IPS-NIHi7 (cell line): Measurements from ENCODE around the gene NNAT.
A peak's percentile ranks its signal among the peaks of the same experiment; 100 is the strongest.

ENCODE experiments used
- DNase-seq: peaks from one replicate; pipeline ENCODE4 v3.0.0; 2012; ENCODE audit warnings: mixed read lengths; ENCODE audit errors: extremely low spot score

The NNAT gene

DNA sequence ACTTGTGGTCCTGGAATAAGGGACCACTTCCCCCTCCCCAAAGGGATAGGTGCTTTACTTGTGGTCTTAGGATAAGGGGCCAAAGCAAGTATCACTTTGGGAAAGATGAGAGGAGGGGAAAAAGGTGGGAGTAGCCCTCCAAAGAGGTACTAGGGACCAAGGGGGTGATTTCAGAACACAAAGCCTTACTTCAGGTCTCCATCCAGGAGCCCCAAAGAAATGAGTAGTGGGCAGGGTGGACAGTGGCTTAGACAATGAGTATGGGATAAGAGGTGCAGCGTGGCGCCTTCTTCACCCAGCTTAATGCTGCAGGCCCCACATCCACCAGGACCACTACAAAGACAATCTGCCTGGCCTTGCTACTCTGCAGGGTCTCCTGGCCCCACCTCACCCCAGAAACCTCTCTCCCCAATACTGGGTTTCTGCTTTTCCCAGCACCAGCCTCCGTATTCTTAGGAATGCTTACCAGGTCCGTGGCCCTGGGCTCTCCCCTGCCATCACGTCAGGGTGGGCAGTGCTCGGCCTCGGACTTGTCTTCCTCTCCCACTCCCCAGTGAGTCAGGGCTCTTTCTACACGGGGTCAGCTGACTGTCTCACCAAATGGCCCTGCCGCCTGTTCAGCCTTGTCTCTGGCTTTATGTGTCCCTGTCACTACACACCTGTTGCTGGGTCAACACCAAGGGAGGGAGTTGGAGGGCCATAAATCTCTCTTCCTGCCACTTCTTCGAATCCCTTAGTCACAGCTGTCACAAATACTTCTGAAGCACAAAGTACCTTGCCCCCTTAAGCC is 3.1 kb downstream of the NNAT start:
- DNase-seq: no peak

DNA sequence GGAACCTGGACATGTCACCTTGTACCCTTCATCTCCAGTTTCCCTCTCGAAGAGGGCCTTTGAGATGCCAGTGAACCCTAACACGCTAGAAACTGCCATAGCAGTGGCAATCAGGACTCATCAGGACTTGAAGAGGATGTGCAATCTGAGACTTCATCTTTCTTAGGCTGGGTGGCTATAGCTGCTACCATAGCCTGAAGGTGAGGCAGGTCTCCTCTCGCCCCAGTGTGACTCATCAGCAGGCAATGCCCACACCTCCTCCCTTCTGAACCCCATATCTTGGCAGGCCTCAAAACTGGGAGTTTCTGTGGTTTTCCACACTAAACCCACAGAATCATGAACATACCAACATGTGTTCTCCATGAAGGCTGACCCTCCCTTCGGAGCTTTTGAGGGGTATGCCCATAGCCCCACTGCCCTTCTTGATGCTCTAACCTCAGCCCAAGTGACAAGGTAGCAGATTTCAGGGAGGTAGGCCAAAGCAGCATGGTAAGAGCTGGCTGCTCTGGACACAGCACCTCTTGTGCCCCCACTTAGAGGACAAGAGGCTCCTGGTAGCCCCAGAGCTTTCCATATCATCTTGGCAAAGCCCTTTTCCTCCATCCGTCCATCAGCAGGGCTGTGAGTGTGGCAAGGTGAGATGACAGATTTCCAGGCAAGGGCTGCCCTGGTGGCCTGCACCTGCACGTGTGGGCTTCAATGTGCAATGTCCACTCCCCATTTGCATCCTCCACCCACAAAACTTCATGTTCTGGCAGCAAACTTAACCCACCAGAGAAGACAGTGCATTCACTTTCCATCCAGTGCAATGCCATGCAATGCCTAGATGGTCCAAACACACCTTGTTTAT is 4.0 kb downstream of the NNAT start:
- DNase-seq: no peak

DNA sequence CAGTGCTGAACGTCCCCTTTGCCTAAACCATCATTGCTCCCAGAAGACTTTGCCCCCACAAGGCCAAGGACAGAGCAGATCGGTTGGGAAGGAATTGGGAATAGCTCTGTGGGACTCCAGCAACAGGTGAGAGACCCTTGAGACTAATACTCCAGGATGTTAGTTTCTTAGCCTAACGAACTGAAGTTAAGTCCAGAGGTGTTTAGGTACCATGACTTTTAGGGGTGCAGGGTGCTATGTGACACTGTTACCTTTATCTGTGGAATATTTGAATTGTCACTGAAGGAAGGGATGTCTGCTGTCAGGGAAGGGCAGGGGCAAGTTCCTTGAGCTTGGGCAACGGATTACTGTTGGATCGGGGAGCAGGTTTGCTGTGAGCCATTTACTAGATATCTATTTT is 4.8 kb downstream of the NNAT start:
- DNase-seq: peak; percentile 4

DNA sequence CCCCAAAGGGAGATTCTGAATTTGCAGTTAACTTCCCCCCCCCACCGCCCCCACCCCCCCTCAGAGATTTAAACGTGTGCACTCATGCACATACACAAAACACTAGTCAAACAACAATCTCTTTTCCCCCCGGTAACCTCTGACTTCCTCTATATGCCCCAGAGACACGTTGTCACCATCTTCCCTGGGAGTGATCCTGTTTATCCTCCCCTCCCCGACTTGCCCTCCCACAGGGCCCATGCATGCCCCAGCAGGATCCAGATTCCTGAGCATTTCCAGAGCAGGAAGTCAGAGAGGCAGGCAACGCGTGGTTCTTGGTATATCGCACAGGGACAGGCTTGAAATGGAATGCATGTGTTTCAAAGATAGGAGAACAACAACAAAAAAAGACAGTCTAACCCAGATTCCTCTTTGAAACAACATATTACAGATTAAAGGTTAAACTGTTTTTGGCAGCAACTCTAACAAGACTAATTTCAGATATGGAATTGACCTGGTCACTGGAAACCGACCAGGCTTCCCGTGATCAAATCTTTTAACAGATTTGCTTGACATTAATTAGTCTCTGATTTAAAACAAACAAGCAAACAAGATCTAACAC is 5.3 kb downstream of the NNAT start:
- DNase-seq: peak; percentile 92

DNA sequence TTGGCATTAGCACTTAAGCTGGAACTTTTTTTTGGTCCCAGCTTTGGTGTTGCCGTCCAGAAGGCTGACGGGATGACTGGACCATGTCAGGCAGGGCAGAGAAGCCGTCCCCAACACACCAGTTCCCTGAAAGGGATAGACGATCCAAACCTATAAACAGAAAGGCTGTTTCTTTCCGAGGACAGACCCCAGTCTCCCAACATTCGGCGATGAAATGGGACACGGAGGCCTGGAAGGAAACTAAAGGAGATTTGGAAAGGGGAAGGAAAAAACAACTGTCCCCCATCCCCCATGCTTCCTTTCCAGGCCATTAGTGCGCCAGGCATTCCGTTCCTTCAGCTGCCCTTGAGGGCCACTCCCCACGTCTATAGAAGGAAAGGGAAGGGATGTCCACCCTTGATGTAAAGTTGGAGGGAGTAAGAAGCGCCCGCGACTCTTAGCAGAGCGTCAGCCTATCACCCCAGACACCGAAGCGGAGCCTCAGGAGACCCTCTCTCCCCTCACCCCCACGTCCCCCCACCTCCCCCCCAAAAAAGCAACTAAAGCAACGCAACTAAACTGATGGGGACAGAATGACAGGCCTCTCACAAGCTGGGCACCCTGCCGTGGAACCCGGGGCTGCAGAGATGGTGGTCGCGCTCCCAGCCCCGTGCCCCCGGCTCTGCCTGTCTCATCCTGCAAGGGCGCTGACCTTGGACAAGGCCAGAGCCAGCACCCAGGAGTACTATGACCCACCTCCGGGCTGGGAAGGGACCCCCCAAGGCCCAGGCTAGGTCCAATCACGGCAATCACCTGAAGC is 6.0 kb downstream of the NNAT start:
- DNase-seq: no peak

DNA sequence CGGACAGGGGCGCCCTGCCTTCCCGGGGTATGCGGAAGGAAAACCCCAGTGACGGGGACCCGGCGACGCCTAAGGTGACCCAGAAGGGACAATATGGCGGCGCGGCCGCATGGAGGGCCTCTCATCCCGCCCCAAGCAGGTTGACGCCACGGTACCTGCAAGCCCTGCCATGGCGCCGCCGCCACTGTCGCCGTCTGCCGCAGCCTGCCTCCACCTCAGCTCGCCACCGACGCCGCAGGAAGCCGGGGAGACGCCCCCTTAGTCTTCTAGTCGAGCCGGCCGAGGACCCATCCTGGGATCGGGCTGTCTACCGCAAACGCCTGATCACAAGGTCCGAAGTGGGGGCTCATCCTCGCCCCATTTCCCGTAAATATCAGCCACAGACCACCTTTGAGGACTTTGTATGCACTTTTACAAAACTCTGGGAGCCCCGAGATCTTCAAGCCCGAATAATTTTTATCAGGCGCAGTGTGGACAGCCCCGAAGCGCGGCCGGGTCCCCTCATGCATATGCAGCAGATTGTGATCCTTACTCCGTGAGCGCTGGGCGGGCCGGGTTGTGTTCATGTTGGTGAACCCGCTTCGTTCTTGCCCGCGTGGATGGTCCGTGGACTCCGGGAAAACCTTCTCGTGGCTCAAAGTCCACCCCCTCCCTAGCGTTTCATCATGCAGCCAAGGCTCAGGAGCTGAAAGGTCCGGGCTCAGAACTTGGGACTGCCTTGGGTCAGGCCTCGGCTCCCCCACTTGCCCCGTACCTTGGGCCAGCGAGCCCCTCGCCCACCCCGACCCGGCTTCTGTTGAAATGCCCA is 6.8 kb downstream of the NNAT start, which contains the start of gene BLCAP:
Gene BLCAP, minus strand, starts transcription at position 239 of the 808 bp plus-strand sequence. CDS start 8,702 bp downstream, outside the sequence.
- DNase-seq: peak; percentile 94

DNA sequence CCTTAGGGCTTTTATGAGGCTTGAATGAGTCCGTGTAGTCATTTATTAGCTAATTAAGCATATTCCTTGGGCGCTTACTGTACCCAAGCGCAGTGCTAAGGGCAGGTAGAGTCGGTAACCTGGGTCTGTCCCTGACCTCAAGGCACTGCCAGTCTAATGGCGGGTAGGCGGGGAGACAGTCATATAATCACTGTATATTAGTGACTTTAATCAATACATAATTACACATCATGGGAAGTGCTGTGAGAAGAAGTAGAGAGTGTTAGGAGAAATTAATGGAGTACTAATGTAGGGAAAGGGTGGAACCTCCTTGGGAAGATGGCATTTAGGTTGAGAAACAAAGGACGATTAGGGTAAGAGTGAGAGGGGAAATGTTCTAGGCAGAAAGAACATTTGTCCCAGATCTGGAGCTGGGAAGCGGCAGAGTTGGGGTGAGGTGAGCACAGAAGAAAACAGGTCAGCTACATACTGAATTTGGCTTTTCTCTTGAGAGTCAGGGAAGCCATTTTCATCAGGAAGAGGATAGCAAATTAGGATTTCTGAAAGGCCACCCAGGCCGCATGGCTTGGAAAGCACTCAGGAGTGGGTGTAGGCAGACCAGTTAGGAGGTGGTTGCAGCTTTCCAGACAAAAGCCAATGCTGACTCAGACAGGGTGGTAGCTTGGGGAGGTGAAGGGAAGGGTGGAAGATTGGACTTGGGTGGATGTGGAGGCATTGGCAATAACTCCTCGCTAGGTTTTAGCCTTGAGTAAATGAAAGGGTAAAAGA is 7.6 kb downstream of the NNAT start:
- peak; percentile 3 for DNase-seq

DNA sequence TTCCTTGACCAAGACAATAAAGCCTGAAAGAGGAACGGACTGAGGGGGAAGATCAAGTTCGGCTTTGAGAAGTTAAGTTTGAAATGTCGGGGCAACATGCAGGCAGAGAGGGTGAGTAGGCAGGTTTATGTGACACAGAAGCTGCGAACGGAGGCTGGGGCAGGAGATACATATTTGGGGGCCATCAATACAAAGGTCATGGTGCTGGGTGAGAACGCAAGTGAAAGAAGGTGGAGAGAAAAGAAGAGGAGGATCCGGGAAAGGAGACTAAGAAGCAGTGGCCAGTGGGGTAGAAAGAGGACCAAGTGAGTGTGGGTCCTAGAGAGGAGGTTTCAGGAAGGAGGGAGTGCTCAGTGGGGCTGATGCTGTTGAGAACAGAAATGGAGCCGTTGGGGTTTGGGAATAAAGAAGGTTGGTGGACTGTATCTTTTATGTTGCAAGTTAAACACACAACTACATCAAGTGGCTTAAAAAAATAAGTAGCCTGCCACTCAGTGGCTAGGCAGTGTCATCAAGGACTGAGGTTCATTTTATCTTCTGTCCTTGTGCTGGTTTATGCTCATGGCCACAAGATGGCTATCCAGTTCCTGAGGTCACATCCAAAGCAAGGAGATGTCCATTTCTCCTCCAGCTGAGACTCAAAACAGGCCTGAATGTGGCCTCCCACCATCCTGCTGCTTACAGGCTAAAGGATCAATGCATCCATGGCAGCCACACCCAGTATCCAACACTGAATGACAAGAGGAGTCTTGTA is 8.3 kb downstream of the NNAT start:
- DNase-seq: peak; percentile 10

DNA sequence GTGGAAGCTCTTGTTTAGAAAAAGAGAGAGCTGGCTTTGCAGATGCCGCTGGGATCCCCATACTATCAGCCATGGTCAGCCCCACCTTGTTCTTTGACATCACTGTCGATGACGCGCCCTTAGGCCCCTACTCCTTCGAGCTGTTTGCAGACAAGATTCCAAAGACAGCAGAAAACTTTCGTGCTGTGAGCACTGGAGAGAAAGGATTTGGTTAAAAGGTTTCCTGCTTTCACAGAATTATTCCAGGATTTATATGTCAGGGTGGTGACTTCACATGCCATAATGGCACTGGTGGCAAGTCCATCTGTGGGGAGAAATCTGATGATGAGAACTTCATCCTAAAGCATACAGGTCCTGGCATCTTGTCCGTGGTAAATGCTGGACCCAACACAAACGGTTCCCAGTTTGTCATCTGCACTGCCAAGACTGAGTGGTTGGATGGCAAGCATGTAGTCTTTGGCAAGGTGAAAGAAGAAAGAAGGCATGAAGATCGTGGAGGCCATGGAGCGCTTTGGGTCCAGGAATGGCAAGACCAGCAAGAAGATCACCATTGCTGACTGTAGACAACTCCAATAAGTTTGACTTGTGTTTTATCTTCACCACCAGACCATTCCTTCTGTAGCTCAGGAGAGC is 9.0 kb downstream of the NNAT start:
- peak; percentile 1 for DNase-seq

DNA sequence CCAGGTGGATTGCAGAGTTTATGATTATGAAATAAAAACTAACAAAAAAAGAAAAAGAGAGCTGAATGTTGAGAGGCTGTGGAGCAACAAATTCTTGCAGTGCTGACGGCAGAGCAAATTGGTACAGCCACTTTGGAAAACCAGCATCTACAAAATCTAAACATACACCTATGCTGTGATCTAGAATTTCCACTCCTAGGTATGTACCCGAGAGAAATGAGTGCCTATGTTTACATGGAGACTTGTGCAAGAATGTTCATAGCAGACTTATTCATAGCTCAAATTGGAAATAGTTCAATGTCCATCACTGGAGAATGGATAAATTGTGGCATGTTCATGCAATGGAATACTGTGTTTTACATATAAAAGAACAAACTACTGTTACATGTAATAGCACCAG is 9.6 kb downstream of the NNAT start:
- DNase-seq: no peak

DNA sequence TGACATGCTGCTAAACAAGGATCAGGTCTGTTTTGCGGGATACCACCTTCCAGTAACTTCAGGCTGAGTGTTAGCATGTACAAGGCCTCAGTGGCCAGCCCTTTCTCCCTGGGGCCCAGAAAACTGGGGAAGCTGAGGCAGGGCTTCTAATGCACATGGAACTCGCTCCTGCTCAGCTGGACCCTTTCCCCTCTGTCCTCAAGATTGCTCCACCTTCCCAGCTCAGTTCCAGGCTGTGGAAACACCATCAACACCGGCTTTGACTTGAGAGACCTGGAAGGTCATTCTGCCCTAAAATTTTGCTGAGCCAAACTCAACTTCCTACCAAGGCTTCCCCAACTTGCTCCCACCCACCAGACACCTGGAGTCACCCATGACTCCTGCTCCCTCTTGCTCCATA is 10.8 kb downstream of the NNAT start:
- no peak for DNase-seq

DNA sequence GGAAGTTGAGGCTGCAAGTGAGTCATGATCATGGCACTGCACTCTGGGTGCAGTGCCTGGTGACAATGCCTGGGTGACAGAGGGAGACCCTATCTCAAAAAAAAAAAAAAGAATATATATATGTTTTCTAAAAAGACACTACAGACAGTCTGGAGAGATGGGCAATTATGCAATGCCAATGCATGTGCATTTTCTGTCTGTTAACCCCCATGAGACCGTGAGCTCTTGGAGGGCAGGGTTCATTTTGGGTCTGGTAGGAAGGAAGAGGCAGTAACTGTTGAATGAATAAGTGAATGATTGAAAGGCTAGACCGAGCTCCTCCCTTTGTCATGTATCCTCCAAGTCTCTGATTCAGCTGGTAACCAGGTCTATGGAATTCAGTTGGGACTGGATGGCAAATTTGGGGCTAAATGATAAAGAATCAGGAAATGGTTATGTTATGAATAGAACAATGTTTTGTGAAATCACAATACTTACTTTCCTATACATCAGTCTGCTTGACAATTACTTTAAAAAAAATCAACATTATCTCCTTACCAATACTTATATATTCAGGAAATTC is 12.2 kb downstream of the NNAT start:
- no peak for DNase-seq

DNA sequence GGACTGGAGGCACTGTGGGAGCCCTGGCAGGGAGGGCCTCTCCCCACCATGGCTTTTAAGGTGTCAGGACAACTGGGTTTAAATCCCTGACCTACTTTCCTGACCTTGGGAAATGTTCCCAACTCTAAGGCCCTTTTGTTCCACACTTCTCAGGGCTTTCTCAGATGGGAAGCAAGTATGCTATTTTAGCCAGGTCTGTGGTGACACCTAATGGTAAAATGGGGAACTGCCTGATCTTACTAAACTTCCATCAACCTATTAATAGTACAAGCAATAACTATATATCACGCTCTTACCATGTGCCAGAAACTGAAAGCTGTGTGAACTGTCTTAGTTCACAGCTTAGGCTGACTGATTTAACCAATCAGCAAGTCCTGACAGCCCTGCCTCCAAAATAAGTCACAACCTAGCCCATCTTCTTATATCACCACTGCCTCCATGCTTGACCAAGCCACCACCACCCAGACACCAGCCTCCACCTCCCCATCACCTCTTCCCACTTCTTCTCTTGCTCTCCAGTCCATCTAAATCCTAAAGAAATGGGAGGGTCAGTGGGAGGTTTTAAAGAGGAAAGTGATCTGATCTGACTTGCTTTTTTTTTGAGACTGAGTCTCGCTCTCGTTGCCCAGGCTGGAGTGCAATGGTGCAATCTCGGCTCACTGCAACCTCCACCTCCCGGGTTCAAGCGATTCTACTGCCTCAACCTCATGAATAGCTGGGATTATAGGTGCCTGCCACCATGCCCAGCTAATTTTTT is 13.5 kb downstream of the NNAT start:
- peak; percentile 62 for DNase-seq

DNA sequence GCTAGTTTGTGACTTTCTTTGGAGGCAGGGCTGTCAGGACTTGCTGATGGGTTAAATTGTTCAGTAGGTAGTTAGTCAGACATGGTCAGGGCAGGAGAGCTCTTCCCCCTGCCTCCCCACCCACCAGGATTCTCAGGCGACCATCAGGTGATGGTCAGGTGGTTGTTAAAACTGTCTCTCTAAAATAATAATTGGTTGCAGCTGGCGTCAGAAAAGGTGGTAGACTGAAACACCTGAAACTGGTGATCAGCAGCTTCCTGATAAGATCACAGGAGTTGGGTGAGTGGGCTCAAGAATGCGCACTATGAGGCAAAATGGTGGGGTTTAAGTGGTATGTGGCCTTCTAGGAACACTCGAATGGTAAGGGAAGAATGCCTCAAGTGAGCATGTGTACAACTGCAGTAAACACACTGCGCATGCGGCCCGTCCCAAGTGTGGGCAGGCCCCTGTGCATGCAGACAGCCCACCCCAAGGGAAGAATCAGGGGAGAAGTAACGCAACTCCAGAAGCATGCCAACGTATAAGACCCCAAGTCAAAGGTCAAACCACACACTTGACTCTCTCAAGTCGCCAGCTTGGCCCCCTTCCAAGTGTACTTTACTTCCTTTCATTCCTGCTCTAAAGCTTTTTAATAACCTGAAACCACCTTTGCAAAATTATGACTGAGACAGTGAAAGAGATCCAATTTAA is 14.5 kb downstream of the NNAT start:
- no peak for DNase-seq

DNA sequence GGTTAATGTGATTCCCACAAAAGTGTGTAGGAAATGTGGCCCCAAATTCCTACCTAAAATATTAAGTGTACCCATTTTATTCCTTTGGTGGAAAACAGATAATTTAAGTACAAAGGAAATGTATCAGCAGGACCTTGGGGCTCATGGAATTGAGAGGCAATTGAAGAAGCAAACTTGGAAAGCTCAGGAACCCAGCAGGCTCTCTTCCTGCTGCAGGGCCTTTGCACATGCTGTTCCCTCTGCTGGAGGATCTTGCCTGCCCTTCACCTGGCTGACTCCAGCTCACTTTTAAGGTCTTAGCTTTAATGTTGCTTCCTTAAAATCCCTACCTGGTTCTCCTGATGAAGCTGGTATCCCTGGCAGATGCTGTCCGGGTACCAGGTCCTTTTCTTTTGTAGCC is 16.5 kb downstream of the NNAT start:
- no peak for DNase-seq

DNA sequence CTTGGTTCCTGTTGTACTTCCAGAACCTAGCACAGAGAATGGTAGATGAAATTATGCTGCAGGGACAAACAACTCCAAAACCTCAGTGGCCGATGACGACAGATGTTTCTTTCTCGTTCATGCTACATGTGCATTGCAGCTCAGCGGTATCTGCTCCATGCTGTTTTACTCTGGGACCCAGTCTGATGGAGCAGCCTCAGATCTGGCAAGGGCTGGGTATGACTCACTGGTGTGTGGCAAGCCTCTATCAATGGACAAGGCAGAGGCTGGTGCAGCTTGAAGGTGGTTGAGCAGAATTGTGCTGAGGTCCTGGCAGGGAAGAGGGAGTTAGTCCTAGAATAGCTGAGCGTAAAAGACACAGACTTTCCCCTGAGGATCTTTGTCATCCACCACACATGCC is 17.0 kb downstream of the NNAT start:
- no peak for DNase-seq

DNA sequence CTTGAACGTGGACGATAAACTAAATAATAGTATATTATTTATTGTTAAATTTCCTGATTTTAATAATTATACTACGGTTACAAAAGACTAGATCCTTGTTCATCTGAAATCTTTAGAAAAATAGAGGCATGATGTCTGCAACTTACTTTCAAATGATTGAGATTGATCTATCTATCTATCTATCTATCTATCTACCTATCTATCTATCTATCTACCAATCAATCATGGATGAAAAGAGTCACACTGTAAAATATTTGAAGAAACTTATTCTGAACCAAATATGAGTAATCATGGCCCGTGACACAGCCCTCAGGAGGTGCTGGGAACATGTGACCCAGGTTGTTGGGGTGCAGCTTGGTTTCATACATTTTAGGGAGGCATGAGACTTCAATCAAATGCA is 18.4 kb downstream of the NNAT start:
- no peak for DNase-seq
